Skeletal muscle satellite cell (primary cell): ENCODE measurements around the gene HOXA7.

Experiments used
- H3K27me3 ChIP-seq: 2 replicates; pipeline ENCODE4 v1.7.0; 2013; ENCODE audit warnings: low read length; ENCODE audit not compliant: control insufficient read depth, insufficient read depth
- H3K36me3 ChIP-seq: 2 replicates; pipeline ENCODE4 v1.7.0; 2013; ENCODE audit warnings: mild to moderate bottlenecking, control low read depth, low read length; ENCODE audit not compliant: insufficient read depth
- H3K4me1 ChIP-seq: 2 replicates; pipeline ENCODE4 v1.7.0; 2013; ENCODE audit warnings: low read length; ENCODE audit not compliant: control insufficient read depth, insufficient read depth
- H3K4me2 ChIP-seq: 2 replicates; pipeline ENCODE4 v1.7.0; 2013; ENCODE audit warnings: mild to moderate bottlenecking, low read length
- H3K4me3 ChIP-seq: 2 replicates; pipeline ENCODE4 v1.7.0; 2013; ENCODE audit warnings: low read length
- H3K9ac ChIP-seq: 2 replicates; pipeline ENCODE4 v1.7.0; 2013; ENCODE audit warnings: mild to moderate bottlenecking, low read depth, low read length, moderate library complexity
- H3K9me3 ChIP-seq: replicated peaks from 2 replicates; pipeline ENCODE4 v1.7.0; 2013; ENCODE audit warnings: mild to moderate bottlenecking, control low read depth, low read length

HOXA7 gene

GRCh38 chr7:27112361-27112760, 44.1 kb downstream of the HOXA7 start:
- no peaks in the 10 kb centered on the region for H3K27me3 ChIP-seq
- H3K9ac ChIP-seq, result no peak overlapping the region
- H3K4me1 ChIP-seq, result peaks cover 42% of the 10 kb centered on the region
- no peak overlapping the region for H3K4me3 ChIP-seq
- H3K4me2 ChIP-seq, result peak overlapping the region; percentile 95
- no peaks in the 10 kb centered on the region for H3K9me3 ChIP-seq
- peaks cover 11% of the 10 kb centered on the region for H3K36me3 ChIP-seq

- Histone ChIP-seq H3K27me3 (no peaks in the 10 kb centered on the region), H3K9me3 (no peaks in the 10 kb centered on the region), H3K4me2 (peak overlapping the region; percentile 12), H3K36me3 (peaks cover 11% of the 10 kb centered on the region), H3K9ac (no peak overlapping the region), H3K4me1 (peaks cover 47% of the 10 kb centered on the region), H3K4me3 (no peak overlapping the region)
Observed at GRCh38 chr7:27111751-27112277, 44.7 kb downstream of the HOXA7 start.

DNA sequence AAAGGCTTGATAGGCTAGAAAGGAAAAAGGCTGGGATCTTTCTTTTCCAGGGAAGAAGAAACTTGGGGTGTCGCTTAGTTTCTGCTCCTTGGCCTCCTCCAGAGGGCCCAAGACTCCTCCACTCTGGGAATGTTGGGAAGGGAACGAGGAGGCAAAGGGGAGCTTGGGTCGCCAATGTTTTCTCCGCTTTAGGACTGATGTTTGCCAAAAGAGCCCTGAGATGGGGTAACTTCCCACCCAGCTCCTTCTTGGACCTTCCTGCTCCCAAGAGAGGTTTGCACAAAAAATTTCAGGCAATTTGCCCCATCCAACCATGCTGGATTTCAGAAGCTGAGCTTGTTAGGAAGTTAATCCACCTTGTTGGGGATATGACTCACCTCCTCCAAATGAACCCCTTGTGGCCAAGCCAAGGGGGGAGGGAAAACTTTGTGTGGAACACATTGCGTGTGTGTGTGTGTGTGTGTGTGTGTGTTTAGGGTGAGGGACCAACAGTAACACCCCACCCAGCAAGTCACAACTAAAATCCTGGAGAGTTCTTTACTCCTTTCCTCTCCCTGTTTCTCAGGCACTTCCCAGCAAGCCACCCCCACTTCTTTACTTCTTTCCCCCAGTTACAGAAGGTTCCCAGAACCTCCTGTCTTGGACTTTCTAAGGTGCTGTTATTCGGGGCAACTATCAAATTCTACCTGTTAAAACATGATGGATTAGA, 45.3 kb downstream of the HOXA7 start:
- Histone ChIP-seq H3K9ac (no peak overlapping the region), H3K4me1 (peaks cover 51% of the 10 kb centered on the region), H3K36me3 (peaks cover 11% of the 10 kb centered on the region), H3K4me2 (peak overlapping the region; percentile 47), H3K9me3 (no peaks in the 10 kb centered on the region), H3K4me3 (no peak overlapping the region), H3K27me3 (no peaks in the 10 kb centered on the region)

GRCh38 chr7:27110186-27111031, 46.1 kb downstream of the HOXA7 start:
- Histone ChIP-seq H3K4me1 (peaks cover 54% of the 10 kb centered on the region), H3K9ac (no peak overlapping the region), H3K36me3 (peaks cover 10% of the 10 kb centered on the region), H3K4me2 (peak overlapping the region; percentile 47), H3K4me3 (no peak overlapping the region), H3K9me3 (no peaks in the 10 kb centered on the region), H3K27me3 (no peaks in the 10 kb centered on the region)

- H3K4me3 ChIP-seq, result no peak overlapping the region
- no peaks in the 10 kb centered on the region for H3K9me3 ChIP-seq
- H3K27me3 ChIP-seq, result no peaks in the 10 kb centered on the region
- H3K36me3 ChIP-seq, result peaks cover 9% of the 10 kb centered on the region
- no peak overlapping the region for H3K9ac ChIP-seq
- H3K4me1 ChIP-seq, result peaks cover 47% of the 10 kb centered on the region
- no peak overlapping the region for H3K4me2 ChIP-seq
Observed at GRCh38 chr7:27109466-27110185, 46.8 kb downstream of the HOXA7 start.

DNA sequence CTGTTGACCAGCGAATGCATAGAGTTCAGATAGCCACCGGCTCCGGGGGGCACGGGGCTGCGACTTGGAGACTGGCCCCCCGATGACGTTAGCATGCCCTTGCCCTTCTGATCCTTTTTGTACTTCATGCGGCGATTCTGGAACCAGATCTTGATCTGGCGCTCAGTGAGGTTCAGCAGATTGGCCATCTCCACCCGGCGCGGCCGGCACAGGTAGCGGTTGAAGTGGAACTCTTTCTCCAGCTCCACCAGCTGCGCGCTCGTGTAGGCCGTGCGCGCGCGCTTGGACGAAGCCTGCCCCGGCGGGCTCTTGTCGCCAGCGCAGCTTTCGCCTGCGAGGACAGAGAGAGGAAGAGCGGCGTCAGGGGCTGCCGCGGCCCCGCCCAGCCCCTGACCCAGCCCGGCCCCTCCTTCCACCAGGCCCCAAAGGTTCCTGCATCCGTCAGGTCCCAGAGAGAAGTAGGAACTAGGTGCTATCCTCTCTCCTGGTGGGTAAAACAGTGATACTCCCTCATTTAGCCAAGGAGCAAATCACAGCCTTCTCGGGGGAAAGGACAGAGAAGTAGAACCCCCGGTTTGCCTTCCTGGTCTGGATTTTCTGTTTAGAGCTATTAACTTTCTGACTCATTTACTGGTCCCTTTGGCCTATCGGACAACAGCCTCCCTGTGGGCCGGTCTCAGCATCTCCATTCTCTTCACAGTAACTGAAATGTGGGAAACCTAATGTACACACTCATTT, 47.9 kb downstream of the HOXA7 start:
- Histone ChIP-seq H3K27me3 (no peaks in the 10 kb centered on the region), H3K4me1 (peaks cover 42% of the 10 kb centered on the region), H3K9me3 (no peaks in the 10 kb centered on the region), H3K36me3 (peaks cover 9% of the 10 kb centered on the region), H3K4me2 (no peak overlapping the region), H3K9ac (no peak overlapping the region), H3K4me3 (no peak overlapping the region)

DNA sequence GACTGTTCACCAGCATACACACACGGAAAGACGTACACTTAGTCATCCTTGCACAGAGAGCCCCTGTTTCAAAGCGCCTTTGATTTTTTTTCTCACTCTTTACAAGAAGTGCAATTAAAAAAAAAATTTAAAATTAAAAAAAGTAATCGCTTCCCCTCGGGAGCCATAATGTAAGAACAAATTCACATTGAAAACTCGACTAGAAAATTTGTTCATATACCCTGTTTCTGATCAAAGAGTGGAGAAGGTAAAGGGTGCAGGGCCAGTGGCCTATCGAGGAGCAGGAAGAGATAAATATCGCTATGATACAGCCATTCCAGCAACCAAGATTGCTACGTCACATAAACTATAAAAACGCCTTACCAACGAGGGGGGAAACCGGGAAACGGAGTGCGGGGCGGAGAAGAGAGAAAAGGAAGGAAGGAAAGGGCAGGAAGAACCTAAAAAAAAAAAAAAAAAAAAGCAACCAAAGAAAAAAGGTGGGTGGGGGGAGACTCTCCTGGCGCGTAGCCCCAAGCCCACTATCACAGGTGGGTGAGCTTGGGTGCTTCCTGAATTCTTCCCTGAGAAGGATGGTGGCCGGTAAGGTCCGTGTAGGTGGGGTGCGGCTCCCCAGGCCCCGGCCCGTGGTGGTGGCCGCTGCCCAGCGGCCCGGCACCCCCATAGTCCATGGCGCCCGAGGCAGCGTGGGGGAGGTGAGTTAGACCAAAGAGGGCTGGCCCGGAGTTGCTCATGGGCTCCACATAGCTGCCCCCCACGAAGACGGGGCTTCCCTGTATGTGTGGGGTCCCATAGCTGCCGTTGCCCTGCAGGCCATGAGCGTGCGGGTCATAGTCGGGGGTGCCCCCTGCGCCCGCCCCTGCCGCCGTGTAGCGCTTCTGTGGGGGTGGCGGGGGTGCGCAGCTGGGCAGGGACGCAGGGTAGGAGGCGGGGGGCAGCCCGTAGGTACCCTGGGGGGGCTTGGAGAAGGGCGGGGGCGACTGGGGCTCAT, 48.8 kb downstream of the HOXA7 start:
- peaks cover 34% of the 10 kb centered on the region for H3K4me1 ChIP-seq
- no peak overlapping the region for H3K4me3 ChIP-seq
- peak overlapping the region; percentile 84 for H3K9ac ChIP-seq
- peaks cover 9% of the 10 kb centered on the region for H3K36me3 ChIP-seq
- no peaks in the 10 kb centered on the region for H3K27me3 ChIP-seq
- H3K4me2 ChIP-seq, result no peak overlapping the region
- no peaks in the 10 kb centered on the region for H3K9me3 ChIP-seq

DNA sequence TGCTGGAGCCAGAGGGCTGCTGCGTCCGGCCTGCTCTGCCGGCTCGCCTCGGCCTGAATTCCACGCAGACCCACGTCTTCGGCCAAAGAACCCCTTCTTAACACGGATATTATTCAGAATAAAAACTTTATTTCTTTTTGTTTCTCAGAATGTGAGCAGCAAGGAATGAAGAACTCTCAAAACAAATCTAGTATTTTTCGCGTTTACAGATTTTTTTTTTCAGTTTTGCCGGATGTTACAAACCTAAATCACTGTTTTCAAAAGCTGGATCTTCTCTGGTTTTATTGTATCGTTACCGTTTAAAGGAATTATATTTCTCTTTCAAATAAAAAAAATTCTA, 49.6 kb downstream of the HOXA7 start:
- H3K4me2 ChIP-seq, result peak overlapping the region; percentile 99
- no peaks in the 10 kb centered on the region for H3K27me3 ChIP-seq
- H3K36me3 ChIP-seq, result peaks cover 9% of the 10 kb centered on the region
- peak overlapping the region; percentile 73 for H3K4me3 ChIP-seq
- peak overlapping the region; percentile 84 for H3K9ac ChIP-seq
- peaks cover 28% of the 10 kb centered on the region for H3K4me1 ChIP-seq
- no peaks in the 10 kb centered on the region for H3K9me3 ChIP-seq

- peaks cover 23% of the 10 kb centered on the region for H3K4me1 ChIP-seq
- peak overlapping the region; percentile 84 for H3K9ac ChIP-seq
- H3K27me3 ChIP-seq, result no peaks in the 10 kb centered on the region
Observed at GRCh38 chr7:27106181-27106900, 50.1 kb downstream of the HOXA7 start.

More at GRCh38 chr7:27106181-27106900, 50.1 kb downstream of the HOXA7 start:
- Histone ChIP-seq H3K9me3 (no peaks in the 10 kb centered on the region), H3K36me3 (peaks cover 15% of the 10 kb centered on the region), H3K4me3 (peak overlapping the region; percentile 73), H3K4me2 (peak overlapping the region; percentile 99)
